OCI-LY1 (cell line): Measurements from ENCODE around the gene SELENOP.

ENCODE experiments used
- CTCF ChIP-seq: fragments of 200-600 bp; sonication (generic), shearing (Covaris generic); IDR thresholded peaks from 2 replicates; pipeline ENCODE4 v1.5.1; 2017; ENCODE audit warnings: mild to moderate bottlenecking, antibody characterized with exemption, low read length, moderate library complexity, mixed read lengths
- EZH2 ChIP-seq: fragments of 200-600 bp; sonication (generic), shearing (Covaris generic); IDR thresholded peaks from 2 replicates; pipeline ENCODE4 v1.8.0; 2017; ENCODE audit warnings: borderline replicate concordance, mixed run types, mild to moderate bottlenecking, antibody characterized with exemption, low read length, moderate library complexity, mixed read lengths

GRCh38 chr5:42830924-42831323, 19.2 kb upstream of the SELENOP start:
- TF ChIP-seq CTCF, result no peak
- no peak for TF ChIP-seq EZH2
